HG03060 (cell line): ENCODE data around the gene EDA.

Experiments used
- ATAC-seq: cut with Tn5 transposase; IDR thresholded peaks from one replicate; pipeline ENCODE4 v1.9.1; 2021; ENCODE audit warnings: low read depth, moderate number of reproducible peaks; ENCODE audit not compliant: unreplicated experiment

Gene EDA

GRCh38 chrX:70016513-70016912 lies 400.6 kb downstream of the EDA start:
- no peak for ATAC-seq

DNA sequence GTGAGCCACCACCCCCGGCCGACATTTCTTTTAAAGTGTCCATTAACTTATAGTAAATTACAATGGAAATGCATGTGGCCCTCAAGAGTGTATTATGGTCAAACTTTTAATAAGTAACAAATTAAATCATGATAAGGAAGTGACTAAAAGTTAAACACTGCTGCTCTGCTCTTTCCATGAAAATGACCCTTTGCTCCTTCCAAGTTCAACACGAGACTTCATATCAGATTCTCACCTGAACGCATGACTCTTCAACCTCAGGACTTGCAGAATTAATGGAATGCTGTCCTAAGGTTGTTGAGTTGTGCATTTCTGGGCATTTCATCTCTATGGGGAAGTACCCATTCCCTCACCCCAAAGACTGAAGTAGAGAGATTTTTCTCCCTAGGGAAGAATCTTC lies 406.7 kb downstream of the EDA start:
- ATAC-seq, result no peak

GRCh38 chrX:70025464-70025863 lies 409.6 kb downstream of the EDA start:
- no peak for ATAC-seq

DNA sequence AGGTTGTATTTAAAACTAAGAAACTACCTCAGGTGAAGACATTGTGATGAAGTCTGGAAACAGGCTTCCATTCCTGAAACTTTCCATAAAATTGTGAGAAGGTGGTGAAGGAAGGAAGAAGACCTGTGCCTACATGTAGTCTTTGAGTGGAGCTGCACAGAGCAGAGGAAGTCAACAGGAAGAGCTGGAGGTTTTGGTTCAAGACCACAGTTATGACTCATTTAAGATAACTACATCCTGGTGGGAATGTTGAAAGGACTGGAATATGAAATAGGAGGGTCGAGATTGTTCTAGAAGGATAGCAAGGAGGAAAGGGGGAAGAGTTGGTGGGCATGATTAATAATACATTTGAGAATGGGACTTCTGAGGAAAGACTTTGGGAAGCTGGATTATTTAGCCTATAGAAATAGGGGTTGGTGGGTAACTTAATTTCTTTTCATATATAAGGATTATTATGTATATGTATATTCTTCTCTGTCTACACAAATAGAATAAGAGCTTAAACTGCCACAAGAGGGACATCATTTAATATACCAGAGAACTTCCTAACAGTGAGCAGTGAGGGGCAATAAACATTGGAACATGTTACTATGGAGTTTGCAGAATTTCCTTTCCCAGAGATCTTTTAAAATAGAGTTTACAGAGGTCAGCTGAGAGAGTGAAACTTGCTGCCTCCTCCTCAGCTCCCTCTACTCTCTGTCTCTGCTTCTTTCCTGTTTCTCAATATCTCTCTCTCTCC lies 410.4 kb downstream of the EDA start:
- no peak for ATAC-seq

DNA sequence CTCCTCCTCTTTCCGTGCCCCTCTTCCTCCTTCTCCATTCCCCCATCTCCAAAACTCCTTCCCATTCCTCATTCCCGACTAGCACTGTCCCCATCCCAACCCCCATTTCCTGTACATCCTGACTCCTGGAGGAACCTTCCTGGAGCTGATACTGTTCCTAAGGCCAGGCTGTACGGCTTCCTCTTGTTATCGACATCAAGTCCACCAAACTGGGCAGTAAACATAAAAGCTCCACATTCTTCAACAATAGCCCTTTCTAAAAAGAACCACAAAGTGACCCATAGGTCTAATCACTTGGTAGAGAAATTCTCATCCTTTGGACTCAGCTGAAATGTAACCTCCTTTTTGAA lies 410.9 kb downstream of the EDA start:
- ATAC-seq, result no peak

DNA sequence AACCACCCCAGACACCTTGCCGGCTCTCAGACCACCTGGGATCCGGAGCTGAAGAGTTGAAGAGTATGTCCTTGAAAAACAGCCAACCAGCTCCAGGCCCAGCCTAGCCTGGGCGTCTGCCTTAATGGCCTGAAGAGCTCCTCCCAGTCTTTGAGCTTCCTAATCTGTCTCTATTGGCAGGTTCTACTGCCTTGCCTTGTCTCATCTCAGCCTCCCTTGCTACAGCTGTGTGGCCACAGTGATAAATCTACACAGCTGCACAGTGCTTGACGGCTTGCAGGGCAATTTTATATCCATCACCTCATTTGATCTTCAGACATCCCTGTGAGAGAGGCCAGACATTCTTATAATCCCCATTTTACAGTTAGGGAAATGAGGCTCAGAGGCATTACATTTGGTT lies 413.9 kb downstream of the EDA start:
- no peak for ATAC-seq

DNA sequence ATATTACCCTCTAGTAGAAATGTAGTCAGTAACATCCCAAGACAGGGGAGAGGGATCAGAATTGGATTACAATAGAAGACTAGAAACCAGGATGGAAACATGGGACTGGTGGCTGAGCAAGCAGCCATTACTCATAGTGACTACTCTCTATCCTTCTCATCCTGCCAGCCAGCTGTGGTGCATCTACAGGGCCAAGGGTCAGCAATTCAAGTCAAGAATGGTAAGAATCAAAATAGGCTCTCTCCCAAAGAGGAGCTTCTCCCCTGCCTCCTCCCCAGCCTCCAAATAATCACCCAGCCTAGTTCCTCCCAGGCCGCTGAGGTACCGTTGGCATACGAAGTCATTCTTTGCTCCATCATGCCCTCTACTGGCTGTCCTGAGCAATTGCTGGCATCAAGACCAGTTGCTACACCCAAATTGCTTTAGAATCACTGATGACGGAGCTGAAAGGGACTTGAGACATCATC lies 414.4 kb downstream of the EDA start:
- no peak for ATAC-seq

GRCh38 chrX:70032792-70033191 lies 416.9 kb downstream of the EDA start:
- ATAC-seq, result no peak

- ATAC-seq, result no peak
Measured at GRCh38 chrX:70033348-70034051, 417.6 kb downstream of the EDA start.

DNA sequence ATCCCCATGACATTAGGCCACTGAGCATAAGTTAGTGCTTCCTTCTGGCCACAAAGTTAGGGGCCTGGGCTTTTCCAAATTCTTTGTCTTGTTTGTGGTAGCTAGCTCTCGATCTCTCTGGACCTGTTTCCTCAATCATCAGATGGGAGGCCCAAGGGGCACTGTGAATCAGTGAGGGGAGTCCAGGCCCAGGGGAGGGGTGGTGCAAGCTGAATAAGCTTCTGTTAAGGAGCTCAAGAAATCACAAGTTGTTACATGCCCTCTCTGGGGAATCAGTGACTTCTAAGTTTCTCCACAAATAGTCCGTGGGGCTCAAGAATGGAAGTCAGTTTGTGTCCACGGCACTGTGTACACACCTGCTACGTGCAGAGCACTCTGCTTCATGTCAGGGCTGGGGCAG lies 418.7 kb downstream of the EDA start:
- ATAC-seq, result no peak

GRCh38 chrX:70038515-70038914 lies 422.6 kb downstream of the EDA start:
- no peak for ATAC-seq

DNA sequence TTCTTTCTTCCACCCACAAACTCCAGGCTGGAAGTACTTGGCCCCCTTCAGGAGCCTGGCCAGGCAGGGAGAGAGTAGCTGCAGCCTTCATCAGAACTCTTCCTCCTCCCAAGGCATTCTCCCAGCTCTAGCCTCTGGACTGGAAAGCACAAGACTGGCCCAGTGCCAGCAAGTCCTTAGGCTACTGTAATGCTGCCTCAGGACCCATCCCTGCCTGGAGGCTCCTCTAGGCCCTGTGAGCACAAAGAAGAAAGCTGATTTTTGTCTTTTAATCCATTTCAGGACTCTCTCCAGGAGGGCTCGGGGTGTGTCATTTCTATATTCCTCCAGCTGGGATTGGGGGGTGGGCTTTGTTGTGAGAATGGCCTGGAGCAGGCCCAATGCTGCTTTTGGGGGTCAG lies 423.0 kb downstream of the EDA start:
- no peak for ATAC-seq

DNA sequence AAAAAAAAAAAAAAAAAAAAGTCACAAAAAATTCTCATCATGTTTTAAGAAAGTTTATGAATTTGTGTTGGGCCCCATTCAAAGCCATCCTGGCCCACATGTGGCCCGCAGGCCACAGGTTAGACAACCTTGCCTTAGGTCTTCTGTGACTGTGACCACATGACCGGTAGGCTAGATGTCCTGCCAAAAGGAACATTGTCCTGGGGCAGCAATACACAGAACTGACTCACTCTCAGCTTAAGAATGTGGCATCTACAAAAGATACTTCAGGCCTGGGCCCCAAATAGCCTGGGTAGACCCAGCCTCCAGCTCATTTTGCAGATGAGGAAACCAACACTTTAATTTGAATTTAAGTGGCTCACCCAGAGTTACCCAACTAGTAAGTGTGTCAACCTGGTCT lies 423.8 kb downstream of the EDA start:
- no peak for ATAC-seq

GRCh38 chrX:70041993-70042392 lies 426.1 kb downstream of the EDA start:
- no peak for ATAC-seq

- no peak for ATAC-seq
Measured at GRCh38 chrX:70042399-70043371, 426.8 kb downstream of the EDA start.

DNA sequence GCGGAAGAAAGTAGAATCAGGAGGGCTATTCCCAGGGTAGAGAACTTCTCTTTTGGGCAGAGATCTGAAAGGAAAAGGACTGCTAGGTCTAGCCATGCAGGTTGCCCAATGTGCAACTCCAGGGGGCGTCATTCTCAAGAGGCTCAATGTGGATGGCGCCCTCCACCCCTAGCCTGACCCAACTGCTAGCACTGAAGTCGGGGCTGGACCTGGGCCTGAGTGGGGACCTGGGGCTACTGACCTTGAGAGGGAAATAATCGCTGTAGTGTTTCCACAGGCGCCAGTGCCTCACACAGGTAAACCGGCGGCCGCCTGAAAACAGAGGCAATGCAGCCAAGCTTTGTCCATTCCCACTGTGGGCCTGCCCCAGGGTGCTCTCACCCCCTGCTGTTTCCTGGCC lies 427.8 kb downstream of the EDA start:
- no peak for ATAC-seq

GRCh38 chrX:70044541-70045245 lies 428.8 kb downstream of the EDA start:
- ATAC-seq, result no peak

DNA sequence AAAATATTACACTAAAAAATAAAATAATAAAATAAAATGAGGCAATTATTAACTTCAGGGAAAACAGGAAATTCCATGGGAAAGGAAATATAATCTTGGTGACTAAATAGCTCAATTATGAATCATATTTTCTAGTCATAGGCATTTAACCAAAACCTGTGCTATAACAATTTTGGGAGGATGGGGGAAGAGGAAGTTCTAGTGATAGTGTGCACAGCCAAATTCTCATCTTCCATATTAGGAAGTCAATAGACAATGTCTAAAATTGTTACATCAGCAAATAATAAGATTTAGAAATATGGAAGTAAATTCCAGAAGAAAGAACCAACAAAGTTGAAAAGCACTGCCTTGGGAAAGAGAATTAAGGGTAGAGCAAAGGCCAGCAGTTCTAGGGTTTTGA lies 431.1 kb downstream of the EDA start:
- no peak for ATAC-seq

DNA sequence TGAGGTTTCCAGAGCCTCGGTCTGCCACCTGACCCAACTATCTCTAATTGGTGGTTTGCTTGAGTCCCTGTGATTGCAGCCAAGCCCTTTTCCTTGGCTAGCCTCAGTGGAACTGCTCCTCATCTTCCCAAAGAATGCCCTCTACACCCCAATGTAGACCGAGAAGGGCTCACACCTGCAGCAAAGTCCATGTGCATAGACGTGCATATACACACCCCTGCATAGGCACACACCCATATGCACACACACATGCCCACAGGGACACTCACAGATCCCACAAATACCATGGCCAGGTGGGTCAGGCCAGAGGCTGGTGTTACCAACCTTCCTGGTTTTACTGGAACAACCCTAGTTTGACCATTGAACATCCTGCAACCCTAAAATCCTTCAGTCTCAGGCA lies 433.5 kb downstream of the EDA start:
- ATAC-seq, result no peak

DNA sequence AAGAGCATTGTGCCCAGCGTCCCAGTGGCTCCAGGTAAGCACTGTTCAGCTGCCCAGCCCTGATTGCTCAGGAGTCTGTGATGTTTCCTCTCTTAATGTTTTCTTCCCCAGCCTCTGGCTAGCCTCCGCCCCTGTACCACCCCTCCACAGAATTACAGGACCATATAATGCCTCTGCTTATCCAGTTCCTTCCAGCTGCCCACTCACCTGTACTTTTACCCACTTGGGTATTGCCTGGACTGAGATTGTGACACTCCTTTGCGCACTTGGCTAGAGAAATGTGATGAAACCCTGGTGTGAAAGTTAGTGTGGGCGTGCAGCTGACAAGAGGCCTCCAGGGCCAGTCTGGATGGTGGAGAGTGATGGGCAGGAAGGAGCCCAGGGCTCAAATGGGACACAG lies 434.0 kb downstream of the EDA start, which contains the start of gene AWAT2:
TSS of gene AWAT2 (minus strand) at position 14 of the 400 bp plus-strand sequence. CDS start at position 8, 6 bp downstream.
- no peak for ATAC-seq
